ENCODE data around the gene COX8C. TPM values are rescaled to one million over a fixed set of nuclear protein-coding genes. Genes with fewer than 3 reads are reported as not detected.

Gene COX8C
- polyA plus RNA-seq, 1 of the 3 experiments (the other 2 are of a cell fraction), result not detected

DNA sequence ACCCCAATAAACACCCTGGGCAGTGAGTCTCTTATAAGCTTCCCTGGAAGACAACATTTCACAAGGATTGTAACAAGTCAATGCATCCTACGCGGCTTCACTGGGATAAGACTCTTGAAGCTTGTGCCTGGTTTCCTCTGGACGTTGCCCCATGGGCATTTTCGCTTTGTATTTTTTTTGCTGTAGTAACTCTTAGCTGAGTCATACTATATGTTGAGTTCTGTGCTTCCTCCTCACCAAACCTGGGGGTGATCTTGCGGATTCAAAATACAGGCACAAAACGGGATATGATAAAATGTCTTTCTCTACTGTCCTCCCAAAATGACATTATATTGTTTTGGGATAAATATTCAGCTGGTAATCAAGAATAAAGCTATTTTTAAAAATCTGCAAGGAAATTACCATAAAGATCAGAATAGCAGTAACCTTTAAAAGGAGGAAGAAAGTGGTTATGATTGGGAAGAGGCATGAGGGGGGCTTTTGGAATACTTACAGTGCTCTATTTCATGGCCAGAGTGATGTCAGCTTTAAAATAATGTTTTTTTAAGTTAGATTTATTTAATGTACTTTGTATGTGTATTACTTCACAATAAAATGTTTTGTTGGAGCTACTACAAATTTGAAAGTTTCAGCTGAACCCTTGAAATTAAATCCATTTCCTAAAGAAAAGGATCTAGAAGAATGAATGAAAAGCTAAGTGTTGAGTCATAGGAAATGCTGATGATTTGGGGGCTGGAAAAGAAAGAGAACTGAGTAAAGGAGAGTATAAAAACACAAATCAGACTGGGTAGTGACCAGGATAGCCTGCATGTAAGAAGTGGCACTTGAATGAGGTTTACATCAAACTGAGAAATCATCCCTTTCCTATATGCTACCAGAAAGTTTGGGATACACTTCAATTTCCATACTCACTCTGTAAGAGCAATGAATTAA, 28.8 kb upstream of the COX8C start:
- H3K27me3 ChIP-seq (ENCODE audit: insufficient read depth), result no peaks in the 10 kb centered on the region
- ChIA-PET CTCF (interaction anchor here (1.0 to 1.4 kb wide), 5 partner anchors 14 to 298 kb away, joined by 3 to 4 read pairs (median 3); no protein-coding TSS in a partner anchor), POLR2A (interaction anchor here (0.6 to 0.7 kb wide), 2 partner anchors 489 to 576 kb away, joined by 3 read pairs; no protein-coding TSS in a partner anchor)
- no peaks in the 10 kb centered on the region for H3K36me3 ChIP-seq (replicated peaks in 1 of 2; ENCODE audit: control insufficient read depth in 1 of 2, insufficient read depth in 2 of 2, low read length in 1 of 2)
- H3F3A ChIP-seq (replicated peaks; ENCODE audit: insufficient read depth), result peaks cover 18% of the 10 kb centered on the region
- H3K4me2 ChIP-seq, result peak overlapping the region; percentile 26
- no peak for DNase-seq
- peak overlapping the region in 1 of 2 experiments; percentile 1; a peak in 1 of 4 replicates for H3K4me3 ChIP-seq (ENCODE audit: low read depth in 2 of 2, low read length in 1 of 2)
- H3K9ac ChIP-seq, result no peak overlapping the region
- peaks cover 67% of the 10 kb centered on the region for H4K20me1 ChIP-seq (ENCODE audit: insufficient read depth)
- H3K4me1 ChIP-seq (ENCODE audit: control insufficient read depth in 1 of 2, insufficient read depth in 2 of 2, low read depth in 1 of 2, low read length in 1 of 2), result peaks cover 0 to 40% of the 10 kb centered on the region in 2 experiments; a peak in 2 of 4 replicates
- no peaks in the 10 kb centered on the region for H3K9me2 ChIP-seq
- H3K9me3 ChIP-seq, result no peaks in the 10 kb centered on the region
- WGBS (ENCODE audit: low lambda C conversion rate), result 76% methylated on average over 6 of the region's 6 CpGs
- peak overlapping the region in 1 of 2 experiments; percentile 62; a peak in 2 of 4 replicates for H3K27ac ChIP-seq (ENCODE audit: low read depth in 2 of 2, low read length in 1 of 2)
- TF ChIP-seq FOSL2 (IDR thresholded peaks at IDR 0.05; ENCODE audit: borderline replicate concordance, low read depth), result peak; percentile 16; the same call in 1 of the 2 replicates
- TF ChIP-seq, protein P1, sequence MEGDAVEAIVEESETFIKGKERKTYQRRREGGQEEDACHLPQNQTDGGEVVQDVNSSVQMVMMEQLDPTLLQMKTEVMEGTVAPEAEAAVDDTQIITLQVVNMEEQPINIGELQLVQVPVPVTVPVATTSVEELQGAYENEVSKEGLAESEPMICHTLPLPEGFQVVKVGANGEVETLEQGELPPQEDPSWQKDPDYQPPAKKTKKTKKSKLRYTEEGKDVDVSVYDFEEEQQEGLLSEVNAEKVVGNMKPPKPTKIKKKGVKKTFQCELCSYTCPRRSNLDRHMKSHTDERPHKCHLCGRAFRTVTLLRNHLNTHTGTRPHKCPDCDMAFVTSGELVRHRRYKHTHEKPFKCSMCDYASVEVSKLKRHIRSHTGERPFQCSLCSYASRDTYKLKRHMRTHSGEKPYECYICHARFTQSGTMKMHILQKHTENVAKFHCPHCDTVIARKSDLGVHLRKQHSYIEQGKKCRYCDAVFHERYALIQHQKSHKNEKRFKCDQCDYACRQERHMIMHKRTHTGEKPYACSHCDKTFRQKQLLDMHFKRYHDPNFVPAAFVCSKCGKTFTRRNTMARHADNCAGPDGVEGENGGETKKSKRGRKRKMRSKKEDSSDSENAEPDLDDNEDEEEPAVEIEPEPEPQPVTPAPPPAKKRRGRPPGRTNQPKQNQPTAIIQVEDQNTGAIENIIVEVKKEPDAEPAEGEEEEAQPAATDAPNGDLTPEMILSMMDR (IDR thresholded peaks at IDR 0.05), result no peak
- TF ChIP-seq EZH2phosphoT487 (IDR thresholded peaks at IDR 0.05; ENCODE audit: borderline replicate concordance, low read depth), result no peak
- TF ChIP-seq MEF2A (IDR thresholded peaks at IDR 0.05; ENCODE audit: borderline replicate concordance, low read depth), result no peak
- TF ChIP-seq, protein P2, sequence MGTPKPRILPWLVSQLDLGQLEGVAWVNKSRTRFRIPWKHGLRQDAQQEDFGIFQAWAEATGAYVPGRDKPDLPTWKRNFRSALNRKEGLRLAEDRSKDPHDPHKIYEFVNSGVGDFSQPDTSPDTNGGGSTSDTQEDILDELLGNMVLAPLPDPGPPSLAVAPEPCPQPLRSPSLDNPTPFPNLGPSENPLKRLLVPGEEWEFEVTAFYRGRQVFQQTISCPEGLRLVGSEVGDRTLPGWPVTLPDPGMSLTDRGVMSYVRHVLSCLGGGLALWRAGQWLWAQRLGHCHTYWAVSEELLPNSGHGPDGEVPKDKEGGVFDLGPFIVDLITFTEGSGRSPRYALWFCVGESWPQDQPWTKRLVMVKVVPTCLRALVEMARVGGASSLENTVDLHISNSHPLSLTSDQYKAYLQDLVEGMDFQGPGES (IDR thresholded peaks at IDR 0.05; ENCODE audit: low read depth, low read length), result no peak
- no peak overlapping the region for H2AFZ ChIP-seq (ENCODE audit: low read depth)
- H3K79me2 ChIP-seq (ENCODE audit: insufficient read depth), result peaks cover 95% of the 10 kb centered on the region

DNA sequence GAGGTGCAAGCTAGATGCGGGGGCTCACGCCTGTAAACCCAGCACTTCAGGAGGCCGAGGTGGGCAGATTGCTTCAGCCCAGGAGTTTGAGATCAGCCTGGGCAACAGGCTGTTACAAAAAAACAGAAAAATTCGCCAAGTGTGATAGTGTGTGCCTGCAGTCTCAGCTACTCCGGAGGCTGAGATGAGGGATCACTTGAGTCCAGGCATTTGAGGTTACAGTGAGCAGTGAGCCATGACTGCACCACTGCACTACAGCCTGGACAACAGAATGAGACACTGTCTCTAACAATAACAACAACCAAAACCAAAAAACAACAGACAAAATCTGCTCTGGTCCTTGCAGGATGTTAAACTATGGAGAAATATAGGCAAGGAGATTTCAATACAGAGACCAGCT, 28.1 kb upstream of the COX8C start:
- peaks cover 0 to 40% of the 10 kb centered on the region in 2 experiments; a peak in 2 of 4 replicates for H3K4me1 ChIP-seq (ENCODE audit: control insufficient read depth in 1 of 2, insufficient read depth in 2 of 2, low read depth in 1 of 2, low read length in 1 of 2)
- H3K4me3 ChIP-seq (ENCODE audit: low read depth in 2 of 2, low read length in 1 of 2), result no peak overlapping the region
- H3K4me2 ChIP-seq, result peak overlapping the region; percentile 26; the same call in 1 of the 2 replicates
- peak overlapping the region in 1 of 2 experiments; percentile 62; a peak in 2 of 4 replicates for H3K27ac ChIP-seq (ENCODE audit: low read depth in 2 of 2, low read length in 1 of 2)
- peaks cover 63% of the 10 kb centered on the region for H4K20me1 ChIP-seq (ENCODE audit: insufficient read depth)
- DNase-seq, result no peak
- H3K36me3 ChIP-seq (replicated peaks in 1 of 2; ENCODE audit: control insufficient read depth in 1 of 2, insufficient read depth in 2 of 2, low read length in 1 of 2), result peaks cover 0 to 2% of the 10 kb centered on the region in 2 experiments
- no peak overlapping the region for H3K9ac ChIP-seq
- no peak overlapping the region for H2AFZ ChIP-seq (ENCODE audit: low read depth)
- H3K27me3 ChIP-seq (ENCODE audit: insufficient read depth), result no peaks in the 10 kb centered on the region
- H3K79me2 ChIP-seq (ENCODE audit: insufficient read depth), result peaks cover 95% of the 10 kb centered on the region
- H3K9me3 ChIP-seq, result no peaks in the 10 kb centered on the region
- WGBS (ENCODE audit: low lambda C conversion rate), result 88% methylated on average over 5 of the region's 5 CpGs
- POLR2A ChIA-PET, result no interaction called here
- peaks cover 18% of the 10 kb centered on the region for H3F3A ChIP-seq (replicated peaks; ENCODE audit: insufficient read depth)
- CTCF ChIA-PET, result interaction anchor here (1.4 kb wide), 1 partner anchor 26 kb away, joined by 3 read pairs; no protein-coding TSS in a partner anchor
- no peak for TF ChIP-seq JUND (IDR thresholded peaks at IDR 0.05)
- TF ChIP-seq, protein P3, sequence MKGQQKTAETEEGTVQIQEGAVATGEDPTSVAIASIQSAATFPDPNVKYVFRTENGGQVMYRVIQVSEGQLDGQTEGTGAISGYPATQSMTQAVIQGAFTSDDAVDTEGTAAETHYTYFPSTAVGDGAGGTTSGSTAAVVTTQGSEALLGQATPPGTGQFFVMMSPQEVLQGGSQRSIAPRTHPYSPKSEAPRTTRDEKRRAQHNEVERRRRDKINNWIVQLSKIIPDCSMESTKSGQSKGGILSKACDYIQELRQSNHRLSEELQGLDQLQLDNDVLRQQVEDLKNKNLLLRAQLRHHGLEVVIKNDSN (IDR thresholded peaks at IDR 0.05; ENCODE audit: borderline replicate concordance, low read depth), result no peak
- TF ChIP-seq SMC3 (IDR thresholded peaks at IDR 0.05; ENCODE audit: low read depth, low read length), result no peak
- TF ChIP-seq GABPA (IDR thresholded peaks at IDR 0.05; ENCODE audit: low read depth), result no peak
- TF ChIP-seq, protein P2 (IDR thresholded peaks at IDR 0.05; ENCODE audit: low read depth, low read length), result no peak
- no peak for TF ChIP-seq FOXM1 (IDR thresholded peaks at IDR 0.05; ENCODE audit: low read depth)
- TF ChIP-seq RXRA (IDR thresholded peaks at IDR 0.05; ENCODE audit: borderline replicate concordance, low read depth), result no peak
- H3K9me2 ChIP-seq, result no peaks in the 10 kb centered on the region
